ENCODE measurements around the gene PCDHB14. TPM values are rescaled to one million over a fixed set of nuclear protein-coding genes. Genes with fewer than 3 reads are reported as not detected.

PCDHB14 gene
- total RNA-seq, 1 donor from 2014 or later, result 0.53 TPM

GRCh38 chr5:141272906-141273305 lies 49.8 kb downstream of the PCDHB14 start:
- DNase-seq (ENCODE audit: low read depth, low spot score), result no peak

Other genes starting within 250 kb of the PCDHB14 start
- gene PCDHB1, start 172.0 kb upstream of the PCDHB14 start, total RNA-seq, result not detected in 2 replicates
- 1.4 and 2.9 TPM in 2 replicates for gene PCDHB2, start 128.7 kb upstream of the PCDHB14 start, total RNA-seq
- 0.20 and 0.35 TPM in 2 replicates for gene PCDHB3, start 122.9 kb upstream of the PCDHB14 start, total RNA-seq
- gene PCDHB4, start 101.5 kb upstream of the PCDHB14 start, total RNA-seq, result 0.04 and 0.07 TPM in 2 replicates
- 0.39 and 0.53 TPM in 2 replicates for gene PCDHB5, start 88.1 kb upstream of the PCDHB14 start, total RNA-seq
- 0.04 and 0.07 TPM in 2 replicates for gene PCDHB6, start 73.3 kb upstream of the PCDHB14 start, total RNA-seq
- gene PCDHB7, start 50.7 kb upstream of the PCDHB14 start, total RNA-seq, result 0.28 and 0.40 TPM in 2 replicates
- gene PCDHB8, start 45.6 kb upstream of the PCDHB14 start, total RNA-seq, result 0.04 and 0.07 TPM in 2 replicates
- gene PCDHB16, start 41.0 kb upstream of the PCDHB14 start, total RNA-seq, result under 0.01 and 0.13 TPM in 2 replicates
- gene PCDHB9, start 36.2 kb upstream of the PCDHB14 start, total RNA-seq, result 0.04 and 0.07 TPM in 2 replicates
- 0.33 and 0.46 TPM in 2 replicates for gene PCDHB10, start 31.0 kb upstream of the PCDHB14 start, total RNA-seq
- 0.13 and 0.25 TPM in 2 replicates for gene PCDHB11, start 23.7 kb upstream of the PCDHB14 start, total RNA-seq
- 0.21 and 0.33 TPM in 2 replicates for gene PCDHB12, start 14.6 kb upstream of the PCDHB14 start, total RNA-seq
- 0.33 and 0.99 TPM in 2 replicates for gene PCDHB13, start 9.4 kb upstream of the PCDHB14 start, total RNA-seq
- gene PCDHB15, start 22.1 kb downstream of the PCDHB14 start, total RNA-seq, result 0.26 and 0.95 TPM in 2 replicates
- 0.13 and 0.32 TPM in 2 replicates for gene SLC25A2, start 80.7 kb downstream of the PCDHB14 start, total RNA-seq
- gene TAF7, start 97.4 kb downstream of the PCDHB14 start, total RNA-seq, result 70.7 and 109 TPM in 2 replicates
- 0.20 and 0.28 TPM in 2 replicates for gene PCDHGA1, start 107.2 kb downstream of the PCDHB14 start, total RNA-seq
- 0.79 and 0.92 TPM in 2 replicates for gene PCDHGA2, start 115.4 kb downstream of the PCDHB14 start, total RNA-seq
- 0.21 and 0.26 TPM in 2 replicates for gene PCDHGA3, start 120.5 kb downstream of the PCDHB14 start, total RNA-seq
- 0.59 and 0.63 TPM in 2 replicates for gene PCDHGB1, start 126.8 kb downstream of the PCDHB14 start, total RNA-seq
- gene PCDHGA4, start 131.7 kb downstream of the PCDHB14 start, total RNA-seq, result 2.0 and 3.5 TPM in 2 replicates
- gene PCDHGB2, start 136.7 kb downstream of the PCDHB14 start, total RNA-seq, result 1.3 TPM in 2 replicates
- 0.35 and 0.40 TPM in 2 replicates for gene PCDHGA5, start 140.8 kb downstream of the PCDHB14 start, total RNA-seq
- gene PCDHGB3, start 146.9 kb downstream of the PCDHB14 start, total RNA-seq, result 1.3 and 1.6 TPM in 2 replicates
- 1.3 and 1.4 TPM in 2 replicates for gene PCDHGA6, start 150.5 kb downstream of the PCDHB14 start, total RNA-seq
- 0.59 and 0.95 TPM in 2 replicates for gene PCDHGA7, start 159.4 kb downstream of the PCDHB14 start, total RNA-seq
- gene PCDHGB4, start 164.4 kb downstream of the PCDHB14 start, total RNA-seq, result 9.3 and 12.4 TPM in 2 replicates
- 0.46 and 0.95 TPM in 2 replicates for gene PCDHGA8, start 169.3 kb downstream of the PCDHB14 start, total RNA-seq
- gene PCDHGB5, start 174.6 kb downstream of the PCDHB14 start, total RNA-seq, result 8.7 and 12.3 TPM in 2 replicates
- 1.2 and 1.8 TPM in 2 replicates for gene PCDHGA9, start 179.4 kb downstream of the PCDHB14 start, total RNA-seq
- 2.0 and 2.1 TPM in 2 replicates for gene PCDHGB6, start 184.7 kb downstream of the PCDHB14 start, total RNA-seq
- gene PCDHGA10, start 189.6 kb downstream of the PCDHB14 start, total RNA-seq, result 3.1 and 4.0 TPM in 2 replicates
- gene PCDHGB7, start 194.3 kb downstream of the PCDHB14 start, total RNA-seq, result 4.8 and 6.1 TPM in 2 replicates
- 8.7 and 11.1 TPM in 2 replicates for gene PCDHGA11, start 197.7 kb downstream of the PCDHB14 start, total RNA-seq
- 5.1 and 8.7 TPM in 2 replicates for gene PCDHGA12, start 207.2 kb downstream of the PCDHB14 start, total RNA-seq